HG03342 (cell line): ENCODE measurements around the gene SSTR4.
"Not testable (repeated sequence)": the region's sequence is repeated elsewhere in the genome, so short reads cannot be mapped to it uniquely, and the experiment has no call there.

Experiments used
- ATAC-seq: cut with Tn5 transposase; IDR thresholded peaks from one replicate; pipeline ENCODE4 v1.9.1; 2021; ENCODE audit warnings: mild to moderate bottlenecking, moderate library complexity; ENCODE audit not compliant: unreplicated experiment

Gene SSTR4, protein sequence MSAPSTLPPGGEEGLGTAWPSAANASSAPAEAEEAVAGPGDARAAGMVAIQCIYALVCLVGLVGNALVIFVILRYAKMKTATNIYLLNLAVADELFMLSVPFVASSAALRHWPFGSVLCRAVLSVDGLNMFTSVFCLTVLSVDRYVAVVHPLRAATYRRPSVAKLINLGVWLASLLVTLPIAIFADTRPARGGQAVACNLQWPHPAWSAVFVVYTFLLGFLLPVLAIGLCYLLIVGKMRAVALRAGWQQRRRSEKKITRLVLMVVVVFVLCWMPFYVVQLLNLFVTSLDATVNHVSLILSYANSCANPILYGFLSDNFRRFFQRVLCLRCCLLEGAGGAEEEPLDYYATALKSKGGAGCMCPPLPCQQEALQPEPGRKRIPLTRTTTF

DNA sequence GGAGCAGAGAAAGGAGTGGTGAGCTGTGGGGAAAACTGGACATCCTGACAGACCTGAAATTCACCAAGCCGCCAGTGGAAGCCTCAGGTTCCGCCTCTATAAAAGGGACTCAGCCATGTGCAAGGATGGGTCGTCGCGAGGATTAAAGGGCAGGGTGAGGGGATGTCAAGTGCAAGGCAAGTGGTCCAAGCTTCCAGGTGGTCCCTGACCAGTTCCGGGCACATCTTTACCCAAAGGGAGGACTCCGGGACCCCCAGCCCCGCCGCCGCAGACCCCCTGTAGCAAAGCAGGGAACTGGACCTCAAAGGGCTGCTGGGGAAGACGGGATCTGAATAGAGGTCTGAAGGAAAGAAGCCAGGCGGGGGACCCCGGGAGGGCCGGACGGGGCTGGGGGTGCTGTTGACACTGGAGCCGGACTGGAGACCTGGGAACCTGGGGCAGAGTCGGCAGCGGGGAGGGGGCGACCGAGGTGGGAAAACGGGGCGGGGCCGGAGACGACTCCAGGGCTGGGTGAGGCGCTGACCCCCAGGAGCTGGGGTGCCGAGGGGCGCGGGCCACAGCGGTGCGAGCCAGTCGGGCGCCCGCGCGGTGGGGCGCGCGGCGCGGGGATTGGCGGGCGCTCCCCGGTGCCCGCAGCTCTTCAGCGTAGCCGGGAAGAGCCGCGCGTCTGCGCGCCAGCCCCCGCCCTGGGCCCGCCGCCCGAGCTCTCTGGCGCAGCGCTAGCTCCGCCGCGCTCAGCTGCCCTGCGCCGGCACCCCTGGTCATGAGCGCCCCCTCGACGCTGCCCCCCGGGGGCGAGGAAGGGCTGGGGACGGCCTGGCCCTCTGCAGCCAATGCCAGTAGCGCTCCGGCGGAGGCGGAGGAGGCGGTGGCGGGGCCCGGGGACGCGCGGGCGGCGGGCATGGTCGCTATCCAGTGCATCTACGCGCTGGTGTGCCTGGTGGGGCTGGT, at the start of gene SSTR4:
Gene SSTR4, plus strand, starts transcription at position 592 of the 951 bp plus-strand sequence. Its CDS starts 172 bp downstream, at position 764.
- no peak for ATAC-seq

DNA sequence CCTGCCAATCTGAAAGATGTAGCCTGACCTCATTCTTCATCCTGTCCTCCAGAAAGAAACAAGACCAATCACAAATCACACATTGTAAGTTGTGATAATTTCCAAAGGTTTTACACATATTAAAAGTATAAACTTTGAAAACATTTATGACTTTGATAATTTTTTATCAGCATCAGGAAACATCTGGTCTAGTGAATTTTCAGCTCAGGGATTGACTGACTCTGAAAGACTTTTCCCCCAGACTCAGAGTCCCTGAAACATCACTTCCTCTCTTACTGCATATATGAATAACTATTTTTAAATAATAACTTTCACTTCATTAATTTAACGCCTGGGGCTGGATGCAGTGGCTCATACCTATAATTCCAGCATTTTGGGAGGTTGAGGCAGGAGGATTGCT, 48.5 kb upstream of the SSTR4 start:
- ATAC-seq = no peak

DNA sequence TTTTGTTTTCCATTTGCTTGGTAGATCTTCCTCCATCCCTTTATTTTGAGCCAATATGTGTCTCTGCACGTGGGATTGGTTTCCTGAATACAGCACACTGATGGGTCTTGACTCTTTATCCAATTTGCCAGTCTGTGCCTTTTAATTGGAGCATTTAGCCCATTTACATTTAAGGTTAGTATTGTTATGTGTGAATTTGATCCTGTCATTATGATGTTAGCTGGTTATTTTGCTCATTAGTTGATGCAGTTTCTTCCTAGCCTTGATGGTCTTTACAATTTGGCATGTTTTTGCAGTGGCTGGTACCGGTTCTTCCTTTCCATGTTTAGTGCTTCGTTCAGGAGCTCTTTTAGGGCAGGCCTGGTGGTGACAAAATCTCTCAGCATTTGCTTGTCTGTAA, 43.7 kb upstream of the SSTR4 start:
- not testable (repeated sequence) for ATAC-seq

DNA sequence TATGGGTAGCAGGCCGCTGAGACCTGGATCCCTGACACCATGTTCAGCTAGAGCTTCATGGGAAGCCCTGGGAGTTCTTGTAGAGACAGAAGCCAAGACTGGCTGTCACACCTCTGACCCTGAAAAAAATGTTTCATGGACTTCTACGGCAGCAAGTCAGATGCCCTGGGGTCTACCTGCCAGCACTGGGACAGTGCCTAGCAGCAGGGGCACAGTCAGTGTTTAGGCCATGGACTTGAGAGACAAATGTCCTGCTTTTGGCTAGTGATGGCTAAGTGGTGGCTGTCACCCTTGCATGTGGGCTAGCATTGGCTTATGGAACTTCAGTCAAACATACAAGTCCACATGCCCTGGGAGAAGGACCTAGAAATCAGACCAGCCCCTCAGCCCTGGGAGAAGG, 41.3 kb upstream of the SSTR4 start:
- ATAC-seq = no peak

DNA sequence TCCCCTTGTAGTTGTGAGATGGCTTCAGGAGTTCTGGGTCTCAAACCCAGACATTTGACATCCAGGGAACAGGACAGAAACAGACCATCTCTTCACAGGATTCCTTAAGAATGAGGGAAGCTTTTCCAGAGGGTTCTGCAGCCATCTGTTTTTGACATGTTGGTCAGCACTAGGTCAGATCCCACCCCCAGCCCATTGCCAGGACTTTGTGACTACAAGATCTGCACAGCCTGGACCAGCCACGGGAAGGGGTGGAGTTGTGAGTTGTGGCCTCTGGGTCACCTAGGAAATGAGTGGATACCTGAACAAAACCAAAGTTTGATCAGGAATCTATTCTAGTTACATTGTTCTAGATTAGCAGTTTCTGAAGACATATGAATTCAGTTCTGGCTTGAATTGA, 39.2 kb upstream of the SSTR4 start:
- ATAC-seq = no peak

DNA sequence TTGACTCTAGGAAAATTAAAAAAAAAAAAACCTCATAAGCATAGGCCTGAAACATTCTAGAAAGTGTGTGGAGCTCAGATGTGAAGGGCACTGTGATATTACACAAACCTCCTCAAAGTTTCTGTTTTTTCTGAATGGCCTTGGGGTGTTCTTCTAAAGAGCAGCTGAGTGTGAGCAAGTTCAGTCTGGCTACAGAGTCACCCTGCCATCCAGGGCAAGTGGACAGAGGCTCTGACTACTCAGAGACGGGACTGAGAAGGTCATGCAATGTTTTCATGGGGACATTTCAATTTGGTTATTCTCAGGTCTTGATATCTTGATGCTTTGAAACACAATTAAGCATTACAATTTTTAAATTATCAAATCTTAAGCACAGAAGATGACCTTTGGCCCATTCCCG, 36.6 kb upstream of the SSTR4 start:
- no peak for ATAC-seq

DNA sequence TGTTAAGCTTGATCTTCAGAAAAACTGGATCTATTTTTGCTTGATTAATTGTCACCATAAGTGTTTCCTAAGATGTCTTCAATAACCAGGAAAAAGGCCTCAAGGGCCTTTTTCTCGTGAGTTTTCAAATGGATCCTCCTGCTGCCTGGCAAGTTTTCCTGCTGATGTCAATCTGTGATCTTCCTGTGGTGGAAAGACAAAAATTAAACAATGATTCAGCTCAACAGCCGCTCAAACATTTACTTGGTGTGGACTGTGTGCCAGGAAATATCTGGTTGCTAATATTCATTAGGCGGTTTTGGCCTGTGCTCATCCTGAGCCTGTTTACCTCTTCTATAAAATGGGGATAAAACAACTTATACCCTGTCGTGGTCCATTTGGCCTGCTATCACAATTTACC, 35.4 kb upstream of the SSTR4 start:
- ATAC-seq = no peak

DNA sequence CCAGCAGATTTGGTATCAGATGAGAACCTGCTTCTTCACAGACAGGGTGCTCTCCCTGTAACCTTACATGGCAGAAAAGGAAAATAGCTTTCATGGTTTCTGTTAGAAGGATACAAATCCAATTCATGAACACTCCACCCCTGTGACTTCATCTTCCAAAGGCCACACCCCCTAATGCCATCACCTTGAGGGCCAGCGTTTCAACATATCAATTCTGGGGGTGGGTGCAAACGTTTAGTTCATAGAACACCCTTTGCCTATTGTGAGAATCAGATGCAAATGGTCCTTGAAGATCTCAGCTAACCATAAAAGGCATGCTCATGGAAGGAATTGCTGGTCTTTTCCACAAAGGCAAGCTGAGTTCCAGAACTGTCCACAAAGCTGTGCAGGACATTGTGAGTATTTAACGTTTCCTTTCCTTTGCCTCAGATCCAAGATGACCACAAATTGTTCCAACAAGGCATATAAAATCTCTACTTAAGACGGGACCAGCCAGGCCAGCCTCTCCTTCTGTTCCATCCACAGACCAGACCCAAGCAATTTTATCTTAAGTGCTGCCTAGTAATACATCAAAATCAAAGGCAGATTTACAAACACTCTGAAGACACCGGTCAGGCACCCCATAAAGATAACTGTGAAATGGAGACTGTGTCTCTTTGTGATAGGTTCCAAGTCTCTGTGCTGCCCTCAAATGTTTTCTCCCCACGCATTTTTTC, 34.7 kb upstream of the SSTR4 start:
- ATAC-seq = no peak

DNA sequence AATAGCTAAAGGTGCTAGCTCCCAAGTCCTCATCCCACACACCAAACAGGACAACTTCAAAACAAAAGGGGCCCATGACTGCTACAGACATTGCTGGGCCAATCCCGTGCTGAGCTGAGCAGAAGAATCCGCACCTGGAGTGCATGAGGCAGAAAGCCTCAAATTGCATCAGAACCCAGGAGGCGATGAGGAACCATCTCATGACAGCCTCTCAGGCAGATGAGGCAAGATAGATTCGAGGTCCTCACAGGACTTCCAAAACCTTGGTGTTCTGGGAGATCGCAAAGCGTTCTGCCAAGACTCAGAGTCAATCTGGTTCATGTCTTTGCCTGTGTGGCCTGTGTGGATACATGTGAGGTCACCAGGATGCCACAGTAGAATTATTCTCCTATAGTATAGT, 32.8 kb upstream of the SSTR4 start:
- no peak for ATAC-seq

DNA sequence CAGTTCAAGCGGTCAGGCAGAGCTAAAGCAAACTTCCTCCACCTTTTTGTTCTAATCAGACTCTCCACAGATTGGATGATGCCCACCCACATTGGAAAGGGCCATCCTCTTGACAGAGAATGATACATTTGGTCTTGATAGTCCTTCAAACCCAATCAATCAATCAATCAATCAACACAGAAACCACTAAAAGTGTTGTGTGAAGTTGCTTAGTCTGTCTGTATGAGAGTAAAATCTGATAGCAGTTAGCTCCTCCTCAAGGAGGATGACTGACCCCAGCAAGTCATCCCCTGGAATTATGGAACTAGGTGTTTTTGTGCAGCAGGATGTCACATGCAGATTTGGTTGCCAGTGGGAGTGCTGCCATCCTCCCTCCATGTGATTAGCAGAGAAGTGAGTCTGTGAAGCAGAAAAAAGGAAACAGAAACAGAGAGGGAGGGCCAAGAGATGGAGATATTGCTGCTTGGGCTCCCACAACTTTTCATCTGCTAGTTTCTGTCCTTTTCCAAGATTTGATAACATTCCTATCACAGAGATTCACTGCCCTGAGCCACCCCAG, 32.0 kb upstream of the SSTR4 start:
- ATAC-seq = no peak

DNA sequence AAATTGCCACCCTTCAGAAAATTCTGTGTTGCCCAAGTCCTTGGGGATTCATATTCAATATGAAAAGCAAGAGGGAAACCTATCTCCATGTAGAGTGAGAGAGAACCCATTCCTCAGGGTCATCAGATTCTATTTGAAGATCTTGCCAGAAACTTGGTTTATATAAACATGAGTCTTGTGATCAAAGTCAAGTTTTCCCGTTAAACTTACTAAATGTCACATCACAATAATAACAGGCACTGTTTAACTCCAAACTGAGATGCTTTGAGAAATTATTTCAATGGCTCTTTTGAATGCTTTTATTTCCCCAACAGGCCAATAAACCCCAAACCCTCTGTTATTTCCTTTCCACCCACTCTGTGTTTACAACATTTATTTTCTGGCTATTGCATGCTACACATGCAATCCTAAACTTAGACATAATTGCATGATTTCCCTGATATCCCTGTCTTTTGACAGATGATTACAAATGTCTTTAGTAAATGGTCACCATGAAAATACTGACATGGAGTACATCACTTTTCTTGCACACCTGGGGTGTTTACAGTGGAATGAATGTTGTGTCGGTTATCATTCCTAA, 31.1 kb upstream of the SSTR4 start:
- ATAC-seq = no peak

DNA sequence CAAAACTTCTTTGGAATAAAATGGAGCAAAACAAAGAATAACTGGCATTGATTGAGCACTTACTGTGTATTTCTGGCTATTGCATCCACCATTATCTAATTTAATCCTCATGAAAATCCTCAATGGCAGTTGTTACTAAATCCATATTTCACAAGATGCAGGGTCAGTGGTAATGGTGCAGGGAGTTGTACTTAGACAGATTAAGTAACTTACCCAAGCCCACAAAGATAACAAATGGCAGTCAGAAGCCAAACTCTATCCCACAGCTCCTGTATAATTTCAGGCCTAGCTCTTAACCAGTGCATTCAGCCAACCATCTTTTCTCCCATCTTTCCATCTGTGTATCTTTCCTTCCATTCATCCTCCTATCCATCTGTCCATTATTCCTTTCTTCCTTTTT, 29.3 kb upstream of the SSTR4 start:
- ATAC-seq = no peak

DNA sequence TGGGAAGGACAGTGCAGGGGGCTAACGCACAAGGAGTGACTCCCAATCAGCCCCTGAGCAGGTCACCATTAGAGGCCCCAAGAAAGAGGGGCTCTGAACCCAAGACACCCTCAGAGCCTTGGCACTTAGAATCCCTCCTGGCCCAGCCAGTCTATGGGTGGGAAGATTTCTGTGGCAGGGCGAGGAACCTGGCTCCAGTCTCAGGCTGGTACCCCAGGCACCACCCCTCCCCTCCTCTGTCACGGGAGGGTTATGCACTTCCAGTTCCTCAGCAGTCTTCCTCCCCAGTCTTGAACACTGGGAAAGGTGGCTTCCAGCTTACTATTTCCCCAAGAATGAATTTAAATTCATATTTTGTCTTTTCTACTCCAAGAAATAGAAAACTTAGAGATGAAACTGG, 27.6 kb upstream of the SSTR4 start:
- no peak for ATAC-seq

DNA sequence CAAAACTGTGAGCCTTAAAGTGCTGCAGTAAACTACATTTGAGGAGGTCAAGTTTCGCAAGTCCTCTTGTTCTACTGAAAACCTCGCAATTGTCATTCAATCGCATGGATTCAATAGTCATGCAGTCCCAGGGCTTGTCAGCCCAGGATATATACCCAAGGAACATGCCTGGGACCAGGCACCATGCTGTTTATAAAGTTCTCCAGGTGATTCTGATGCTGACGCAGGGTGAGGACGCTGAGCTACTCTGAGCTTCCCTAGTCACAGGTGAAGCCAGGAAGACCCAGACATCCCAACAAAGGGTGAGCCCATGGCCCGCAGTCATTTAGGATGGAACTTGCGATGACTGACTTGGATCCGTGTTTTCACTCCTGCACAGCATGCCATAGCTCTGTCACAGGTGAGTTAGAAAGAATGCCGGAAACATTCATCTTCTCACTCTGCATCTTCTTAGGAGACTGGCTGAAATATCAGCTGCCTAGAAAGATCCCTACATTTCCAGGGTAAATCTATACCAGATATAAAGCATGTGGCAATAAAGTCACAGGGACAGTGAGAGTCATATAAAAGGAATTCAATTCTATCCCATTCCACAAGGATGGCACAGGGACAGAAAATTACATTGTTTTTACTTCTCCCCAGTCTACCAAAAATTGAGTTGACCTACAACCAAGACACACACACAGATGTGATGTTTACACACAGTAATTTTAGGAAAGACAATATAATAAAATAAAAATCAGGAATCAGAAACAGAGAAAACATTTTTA, 27.0 kb upstream of the SSTR4 start:
- ATAC-seq = no peak

DNA sequence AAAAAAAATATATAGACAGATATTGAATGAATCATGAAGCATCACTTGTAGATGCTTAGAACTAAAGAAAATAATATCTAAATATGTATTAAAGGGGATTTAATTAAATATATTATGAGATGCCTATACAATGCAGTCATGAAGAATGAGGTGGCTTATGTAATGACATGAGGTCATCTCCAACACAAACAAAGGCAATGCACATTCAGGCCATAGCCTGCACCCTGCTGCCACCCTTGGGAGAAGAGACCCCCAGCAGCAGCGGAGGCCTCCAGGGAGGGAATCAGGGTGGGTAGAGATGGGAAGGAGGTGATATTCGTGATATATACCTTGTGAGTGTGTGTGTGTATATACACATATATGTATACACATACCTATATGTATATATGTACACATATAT, 26.4 kb upstream of the SSTR4 start:
- ATAC-seq = no peak

DNA sequence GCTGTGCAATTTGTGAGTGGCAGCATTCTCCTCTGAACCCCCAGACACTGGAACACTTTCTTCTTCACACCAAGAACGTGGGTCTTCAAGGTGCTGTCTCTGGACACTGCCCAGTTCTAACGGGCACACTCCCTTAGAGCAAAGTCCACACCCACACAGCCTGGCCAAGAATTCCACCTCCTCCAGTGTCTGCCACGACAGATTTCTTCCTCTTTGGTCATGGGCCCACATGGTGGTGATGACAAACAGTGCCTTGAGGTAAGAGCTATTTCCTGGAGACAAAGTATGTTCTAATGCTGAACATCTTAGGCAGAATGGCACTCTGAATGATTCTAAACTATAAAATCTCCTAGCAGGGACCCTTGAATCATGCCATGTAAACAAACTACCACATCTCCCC, 25.5 kb upstream of the SSTR4 start:
- no peak for ATAC-seq

DNA sequence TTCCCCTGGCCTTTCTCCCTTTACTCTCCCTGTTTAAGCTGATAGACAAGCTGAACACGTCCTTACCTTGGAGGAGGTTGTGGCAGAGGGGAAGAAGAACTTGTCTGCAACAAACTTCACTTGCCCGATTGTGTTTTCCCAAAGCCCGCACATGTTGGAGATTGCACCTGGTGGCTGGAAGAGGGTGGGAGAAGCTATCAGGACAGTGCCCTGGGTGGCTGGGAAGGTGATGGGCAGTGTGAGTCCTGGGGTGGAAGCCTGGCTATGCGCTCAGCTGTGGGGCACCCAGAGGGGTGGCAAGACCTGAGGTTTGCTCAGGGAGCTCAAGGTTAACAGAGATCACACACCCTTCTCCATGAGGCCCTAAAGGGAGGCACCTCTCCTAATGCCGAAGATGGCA, 25.0 kb upstream of the SSTR4 start:
- no peak for ATAC-seq

DNA sequence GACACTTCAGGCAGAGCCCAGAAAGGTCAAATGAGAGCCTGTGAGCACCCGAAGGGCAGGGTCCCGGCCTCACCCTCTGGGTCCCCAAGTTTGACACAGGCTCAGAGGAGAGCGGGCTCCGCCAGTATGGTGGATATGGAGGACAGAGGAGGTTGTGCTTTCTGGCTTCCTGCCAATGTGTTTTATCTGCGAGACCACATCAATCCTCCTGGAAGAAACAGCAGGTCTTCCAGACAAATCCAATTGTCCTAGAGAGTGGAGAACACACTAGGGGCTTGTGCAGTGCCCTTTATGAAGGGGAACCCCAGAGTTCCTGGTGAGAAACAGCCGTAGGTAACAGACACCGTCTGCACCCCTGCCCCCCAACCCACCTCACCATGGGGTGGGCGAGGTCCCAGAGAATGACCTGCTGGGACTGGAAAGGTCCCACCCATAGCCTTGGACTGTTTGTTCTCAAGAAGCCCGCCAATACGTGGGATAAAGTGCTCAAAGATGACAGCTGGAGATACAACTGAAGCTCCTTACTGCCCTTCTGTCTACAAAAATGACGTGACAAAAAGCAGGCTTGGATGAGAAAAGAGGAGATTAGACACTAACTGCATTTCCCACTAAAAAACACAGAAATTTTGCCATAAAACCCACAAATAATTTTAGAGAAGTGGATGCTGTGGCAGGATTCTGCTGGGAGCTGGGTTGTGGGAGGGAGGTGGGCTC, 23.9 kb upstream of the SSTR4 start:
- no peak for ATAC-seq

DNA sequence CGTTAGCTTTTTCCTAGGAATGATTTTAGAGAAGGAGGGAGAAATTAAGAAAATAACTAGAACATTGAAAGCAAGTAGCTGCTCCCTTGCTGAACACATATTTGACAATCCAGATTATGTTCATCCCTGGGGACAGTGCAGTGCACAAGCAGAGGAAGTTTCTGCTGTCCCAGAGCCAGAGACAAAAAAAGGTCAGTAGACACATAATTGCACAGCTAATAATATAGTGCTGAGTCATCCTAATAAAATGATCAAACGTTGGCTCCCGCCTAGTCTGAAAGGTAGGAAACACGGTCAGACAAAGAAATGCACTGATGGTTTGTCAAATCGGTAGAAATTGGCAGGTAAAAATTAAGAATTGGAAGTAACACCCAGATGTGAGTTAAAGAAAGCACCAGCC, 21.7 kb upstream of the SSTR4 start:
- no peak for ATAC-seq
